H1 (cell line): ENCODE measurements around the gene FSTL4.

Experiments
- HDAC6 ChIP-seq: IDR thresholded peaks from one replicate; pipeline ENCODE4 v1.7.1; 2012; ENCODE audit warnings: low read depth, mild to moderate bottlenecking, inconsistent platforms, low read length, moderate library complexity
- PHF8 ChIP-seq: fragments of 200-600 bp; sonication (generic); conservative IDR thresholded peaks from 2 replicates; pipeline ENCODE4 v1.7.1; 2012; ENCODE audit warnings: low read depth, mild to moderate bottlenecking, inconsistent platforms, low read length, moderate library complexity
- RAD21 ChIP-seq, 2 experiments: IDR thresholded peaks in 1 of 2; conservative IDR thresholded peaks in 1 of 2; 2 replicates each; pipeline ENCODE4 v1.6.1; 2011; ENCODE audit warnings: low read depth in 2 of 2, low read length in 2 of 2, improper control_type of control experiment in 1 of 2, inconsistent platforms in 1 of 2, mild to moderate bottlenecking in 1 of 2, moderate library complexity in 1 of 2
- RXRA ChIP-seq: IDR thresholded peaks from 2 replicates; pipeline ENCODE4 v1.6.1; 2011; ENCODE audit warnings: low read depth, mild to moderate bottlenecking, low read length, moderate library complexity; ENCODE audit not compliant: insufficient read depth
- SRF ChIP-seq: IDR thresholded peaks from 2 replicates; pipeline ENCODE4 v1.6.1; 2011; ENCODE audit warnings: mild to moderate bottlenecking, low read depth, low read length, moderate library complexity
- TF ChIP-seq, protein P1 (sequence below), 3 experiments: IDR thresholded peaks; 1 replicate in 2 of 3; 2 replicates in 1 of 3; pipeline versions ENCODE4 v1.5.1 to v1.6.1; 2011; ENCODE audit warnings: low read length in 3 of 3, mild to moderate bottlenecking in 3 of 3, inconsistent platforms in 2 of 3, low read depth in 1 of 3, moderate library complexity in 1 of 3; ENCODE audit not compliant: insufficient read depth in 1 of 3; ENCODE audit errors: control extremely low read depth in 1 of 3

DNA sequence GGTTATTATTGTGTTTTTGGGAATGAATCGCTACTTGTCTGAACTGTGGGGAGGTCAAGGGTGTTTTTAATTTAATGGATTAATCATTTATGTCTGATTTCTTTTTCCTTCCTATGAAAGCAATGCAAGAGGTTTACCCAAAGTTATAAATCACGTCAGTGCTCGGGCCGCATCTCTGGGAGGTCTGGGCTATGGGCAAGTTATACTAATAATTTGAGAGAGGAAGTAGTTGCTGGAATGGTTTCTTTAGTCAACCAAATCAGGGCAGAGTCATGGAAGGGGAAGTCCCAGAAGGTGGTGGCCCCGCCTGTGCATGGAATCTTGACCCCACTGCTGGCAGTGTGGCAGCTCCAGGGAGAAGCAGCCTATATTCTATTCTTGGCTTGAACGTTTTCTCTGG, 380.3 kb downstream of the FSTL4 start:
- no peak for TF ChIP-seq HDAC6
- TF ChIP-seq RAD21 (IDR thresholded peaks at IDR 0.05 in 1 of 2, conservative IDR thresholded peaks at IDR 0.05 in 1 of 2; ENCODE audit: low read depth in 2 of 2, low read length in 2 of 2): no peak
- no peak for TF ChIP-seq SRF
- TF ChIP-seq PHF8: no peak
- TF ChIP-seq, protein P1, sequence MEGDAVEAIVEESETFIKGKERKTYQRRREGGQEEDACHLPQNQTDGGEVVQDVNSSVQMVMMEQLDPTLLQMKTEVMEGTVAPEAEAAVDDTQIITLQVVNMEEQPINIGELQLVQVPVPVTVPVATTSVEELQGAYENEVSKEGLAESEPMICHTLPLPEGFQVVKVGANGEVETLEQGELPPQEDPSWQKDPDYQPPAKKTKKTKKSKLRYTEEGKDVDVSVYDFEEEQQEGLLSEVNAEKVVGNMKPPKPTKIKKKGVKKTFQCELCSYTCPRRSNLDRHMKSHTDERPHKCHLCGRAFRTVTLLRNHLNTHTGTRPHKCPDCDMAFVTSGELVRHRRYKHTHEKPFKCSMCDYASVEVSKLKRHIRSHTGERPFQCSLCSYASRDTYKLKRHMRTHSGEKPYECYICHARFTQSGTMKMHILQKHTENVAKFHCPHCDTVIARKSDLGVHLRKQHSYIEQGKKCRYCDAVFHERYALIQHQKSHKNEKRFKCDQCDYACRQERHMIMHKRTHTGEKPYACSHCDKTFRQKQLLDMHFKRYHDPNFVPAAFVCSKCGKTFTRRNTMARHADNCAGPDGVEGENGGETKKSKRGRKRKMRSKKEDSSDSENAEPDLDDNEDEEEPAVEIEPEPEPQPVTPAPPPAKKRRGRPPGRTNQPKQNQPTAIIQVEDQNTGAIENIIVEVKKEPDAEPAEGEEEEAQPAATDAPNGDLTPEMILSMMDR (IDR thresholded peaks at IDR 0.05; ENCODE audit: control extremely low read depth in 1 of 3, insufficient read depth in 1 of 3, low read depth in 1 of 3, low read length in 3 of 3): no peak
- TF ChIP-seq RXRA: no peak
